B cell (primary cell): ENCODE measurements around the gene EDDM13. TPM values are rescaled to one million over a fixed set of nuclear protein-coding genes. Genes with fewer than 3 reads are reported as not detected.

Experiments used
- ATAC-seq: fragments of 200-7000 bp; cut with Tn5 transposase; one replicate; pipeline ENCODE4 v1.10.0; 2021; ENCODE audit warnings: low read depth, mild to moderate bottlenecking, moderate number of reproducible peaks, moderate library complexity
- CTCF ChIA-PET: fragments of 350-600 bp; sonication (Branson Sonifier 250); formaldehyde crosslinking; loops from one replicate; lab custom pipeline; 2021; ENCODE audit warnings: antibody characterized with exemption, inconsistent platforms; lab: Charles Lee
- POLR2A ChIA-PET: fragments of 350-600 bp; sonication (Branson Sonifier 250); formaldehyde crosslinking; loops from one replicate; lab custom pipeline; 2021; ENCODE audit warnings: antibody characterized with exemption; lab: Charles Lee
- DNase-seq: peaks from one replicate; pipeline ENCODE4 v3.0.0; 2013
- H2AFZ ChIP-seq: 2 replicates; pipeline ENCODE4 v1.6.1; 2012; ENCODE audit warnings: mild to moderate bottlenecking, low read depth, low read length; ENCODE audit not compliant: insufficient read depth, poor library complexity, severe bottlenecking
- H3K27ac ChIP-seq, 2 donors: 1 replicate in 1 of 2; 2 replicates in 1 of 2; pipeline ENCODE4 v1.5.1; 2012 to 2013; ENCODE audit warnings: low read length in 2 of 2, mild to moderate bottlenecking in 2 of 2, moderate library complexity in 1 of 2
- H3K27me3 ChIP-seq, 4 experiments: fragments of 200-600 bp in 1 of 4; sonication (generic) in 1 of 4; replicated peaks in 1 of 4; 1 replicate in 2 of 4; 2 replicates in 2 of 4; pipeline versions ENCODE4 v1.6.1 to v1.7.0; 2013 to 2016; ENCODE audit warnings: low read length in 3 of 4, mild to moderate bottlenecking in 2 of 4, mixed read lengths in 1 of 4, moderate library complexity in 1 of 4; ENCODE audit not compliant: insufficient read depth in 4 of 4, control insufficient read depth in 3 of 4; ENCODE audit errors: control extremely low read depth in 1 of 4
- H3K36me3 ChIP-seq, 2 experiments: replicated peaks in 1 of 2; 1 replicate in 1 of 2; 2 replicates in 1 of 2; pipeline versions ENCODE4 v1.6.1 to v1.7.1; 2013; ENCODE audit warnings: low read length in 1 of 2; ENCODE audit not compliant: insufficient read depth in 2 of 2, control insufficient read depth in 1 of 2; ENCODE audit errors: control extremely low read depth in 1 of 2, extremely low read depth in 1 of 2
- H3K4me1 ChIP-seq, 2 donors: fragments of 200-600 bp in 1 of 2; sonication (generic) in 1 of 2; 1 replicate in 1 of 2; 2 replicates in 1 of 2; pipeline versions ENCODE4 v1.5.1 to v1.6.1; 2013 to 2017; ENCODE audit warnings: low read length in 2 of 2; ENCODE audit not compliant: control insufficient read depth in 2 of 2, insufficient read depth in 2 of 2
- H3K4me2 ChIP-seq: replicated peaks from 2 replicates; pipeline ENCODE3; 2012; ENCODE audit warnings: mild to moderate bottlenecking, low read depth, low read length; ENCODE audit not compliant: poor library complexity, severe bottlenecking
- H3K4me3 ChIP-seq, 5 experiments: fragments of 200-600 bp in 1 of 5; sonication (generic) in 1 of 5; 1 replicate in 3 of 5; 2 replicates in 2 of 5; pipeline versions ENCODE4 v1.5.1 to v1.7.0; 2011 to 2016; ENCODE audit warnings: low read length in 4 of 5, mild to moderate bottlenecking in 4 of 5, low read depth in 2 of 5, control low read depth in 1 of 5, moderate library complexity in 1 of 5; ENCODE audit not compliant: insufficient read depth in 1 of 5; ENCODE audit errors: control extremely low read depth in 1 of 5, extremely low read depth in 1 of 5
- H3K79me2 ChIP-seq: fragments of 200-600 bp; sonication (generic); one replicate; pipeline ENCODE4 v1.6.0; 2016; ENCODE audit warnings: low read length; ENCODE audit not compliant: control insufficient read depth, insufficient read depth
- H3K9ac ChIP-seq: fragments of 200-600 bp; sonication (generic); 2 replicates; pipeline ENCODE4 v1.6.1; 2017; ENCODE audit warnings: mild to moderate bottlenecking, low read length, moderate library complexity
- H3K9me3 ChIP-seq, 3 donors: one replicate each; pipeline versions ENCODE4 v1.6.1 to v1.7.1; 2013; ENCODE audit warnings: low read length in 2 of 3; ENCODE audit not compliant: control insufficient read depth in 2 of 3, insufficient read depth in 1 of 3; ENCODE audit errors: control extremely low read depth in 1 of 3
- H4K20me1 ChIP-seq: 2 replicates; pipeline ENCODE4 v1.6.0; 2012; ENCODE audit warnings: mild to moderate bottlenecking, low read length; ENCODE audit not compliant: insufficient read depth, control insufficient read depth, poor library complexity, severe bottlenecking
- H3K27ac Mint-ChIP-seq: one replicate; pipeline ENCODE4 v1.8.0; 2021; ENCODE audit warnings: mixed read lengths
- H3K27me3 Mint-ChIP-seq: one replicate; pipeline ENCODE4 v1.8.0; 2021; ENCODE audit warnings: mixed read lengths
- H3K4me1 Mint-ChIP-seq: one replicate; pipeline ENCODE4 v1.8.0; 2021; ENCODE audit warnings: mixed read lengths
- H3K4me3 Mint-ChIP-seq: one replicate; pipeline ENCODE4 v1.8.0; 2021; ENCODE audit warnings: mixed read lengths
- H3K9me3 Mint-ChIP-seq: one replicate; pipeline ENCODE4 v1.8.0; 2022; ENCODE audit warnings: mixed read lengths; ENCODE audit not compliant: insufficient read depth
- EZH2 ChIP-seq: IDR thresholded peaks from 2 replicates; pipeline ENCODE4 v1.6.1; 2012; ENCODE audit warnings: borderline replicate concordance, low read depth, mild to moderate bottlenecking, moderate library complexity, low read length; ENCODE audit not compliant: insufficient read depth, poor library complexity, severe bottlenecking
- WGBS: methylation state at CpG from one replicate; pipeline ENCODE4 v1.1.5; 2013; ENCODE audit warnings: missing lambda C conversion rate; ENCODE audit not compliant: insufficient coverage; 5-methylcytosine and 5-hydroxymethylcytosine counted together
- intact Hi-C: fragments of 100-400 bp; cut with micrococcal nuclease; formaldehyde crosslinking; loops from one replicate; pipeline ENCODE4 v1.10.0; 2022
- polyA minus RNA-seq: library from RNA; depleted of rRNA, polyadenylated mRNA; stranded (reverse); fragments of >200 nt; gene quantifications from 2 replicates; pipeline ENCODE4 v1.2.3, GENCODE V29; 2012
- polyA plus RNA-seq: library from polyadenylated mRNA; depleted of rRNA; stranded (reverse); fragments of >200 nt; gene quantifications from 2 replicates; pipeline ENCODE4 v1.2.3, GENCODE V29; 2012
- total RNA-seq, 2 donors: library from RNA; stranded (reverse); fragments of 120-200 nt in 1 of 2; gene quantifications; 1 replicate in 1 of 2; 2 replicates in 1 of 2; pipeline versions ENCODE4 v1.2.3 to v1.2.4, GENCODE V29; 2013 to 2022
- TF ChIP-seq, protein P1 (sequence below): fragments of 200-600 bp; IDR thresholded peaks from one replicate; pipeline ENCODE4 v1.8.0; 2022; ENCODE audit warnings: antibody characterized with exemption, mild to moderate bottlenecking

EDDM13 gene
- not detected in 2 replicates for total RNA-seq
- total RNA-seq (2013) = not detected
- 0.43 TPM in 1 of 2 replicates, not detected in the other for polyA plus RNA-seq
- polyA minus RNA-seq = not detected in 2 replicates

- H3K9me3 ChIP-seq = peaks cover 0 to 4% (median 0%) of the 10 kb centered on the region in 3 donors
- ATAC-seq = no peak
- H3K9ac ChIP-seq = no peak within 1 kb of the TSS
- no peak within 1 kb of the TSS for H3K4me3 ChIP-seq
- H3K36me3 ChIP-seq = peaks cover 0 to 2% of the 10 kb centered on the region in 2 experiments
- H4K20me1 ChIP-seq = no peaks in the 10 kb centered on the region
- Mint-ChIP-seq H3K4me1 (no peaks in the 10 kb centered on the region), H3K4me3 (no peak within 1 kb of the TSS), H3K27me3 (no peaks in the 10 kb centered on the region), H3K27ac (no peak within 1 kb of the TSS), H3K9me3 (no peaks in the 10 kb centered on the region)
- no peaks in the 10 kb centered on the region for H3K27me3 ChIP-seq
- no peak within 1 kb of the TSS for H2AFZ ChIP-seq
- DNase-seq = no peak
- ChIA-PET POLR2A (no interaction called here), CTCF (interaction anchor here (2.1 kb wide), 1 partner anchor 19 kb away, joined by 6 read pairs; no protein-coding TSS in a partner anchor)
- H3K4me1 ChIP-seq = no peaks in the 10 kb centered on the region
- TF ChIP-seq EZH2 = no peak
- TF ChIP-seq, protein P1, sequence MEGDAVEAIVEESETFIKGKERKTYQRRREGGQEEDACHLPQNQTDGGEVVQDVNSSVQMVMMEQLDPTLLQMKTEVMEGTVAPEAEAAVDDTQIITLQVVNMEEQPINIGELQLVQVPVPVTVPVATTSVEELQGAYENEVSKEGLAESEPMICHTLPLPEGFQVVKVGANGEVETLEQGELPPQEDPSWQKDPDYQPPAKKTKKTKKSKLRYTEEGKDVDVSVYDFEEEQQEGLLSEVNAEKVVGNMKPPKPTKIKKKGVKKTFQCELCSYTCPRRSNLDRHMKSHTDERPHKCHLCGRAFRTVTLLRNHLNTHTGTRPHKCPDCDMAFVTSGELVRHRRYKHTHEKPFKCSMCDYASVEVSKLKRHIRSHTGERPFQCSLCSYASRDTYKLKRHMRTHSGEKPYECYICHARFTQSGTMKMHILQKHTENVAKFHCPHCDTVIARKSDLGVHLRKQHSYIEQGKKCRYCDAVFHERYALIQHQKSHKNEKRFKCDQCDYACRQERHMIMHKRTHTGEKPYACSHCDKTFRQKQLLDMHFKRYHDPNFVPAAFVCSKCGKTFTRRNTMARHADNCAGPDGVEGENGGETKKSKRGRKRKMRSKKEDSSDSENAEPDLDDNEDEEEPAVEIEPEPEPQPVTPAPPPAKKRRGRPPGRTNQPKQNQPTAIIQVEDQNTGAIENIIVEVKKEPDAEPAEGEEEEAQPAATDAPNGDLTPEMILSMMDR = no peak
- WGBS = 92% methylated on average over 4 of the region's 6 CpGs
- H3K4me2 ChIP-seq = no peak within 1 kb of the TSS
- H3K79me2 ChIP-seq = no peaks in the 10 kb centered on the region
- no peak within 1 kb of the TSS for H3K27ac ChIP-seq
- intact Hi-C loops = no loop called here
Observed at GRCh38 chr19:56272161-56272798, at the start of gene EDDM13. Gene EDDM13, plus strand, starts transcription at chr19:56272748. Its CDS starts 87 bp downstream, at chr19:56272835.

DNA sequence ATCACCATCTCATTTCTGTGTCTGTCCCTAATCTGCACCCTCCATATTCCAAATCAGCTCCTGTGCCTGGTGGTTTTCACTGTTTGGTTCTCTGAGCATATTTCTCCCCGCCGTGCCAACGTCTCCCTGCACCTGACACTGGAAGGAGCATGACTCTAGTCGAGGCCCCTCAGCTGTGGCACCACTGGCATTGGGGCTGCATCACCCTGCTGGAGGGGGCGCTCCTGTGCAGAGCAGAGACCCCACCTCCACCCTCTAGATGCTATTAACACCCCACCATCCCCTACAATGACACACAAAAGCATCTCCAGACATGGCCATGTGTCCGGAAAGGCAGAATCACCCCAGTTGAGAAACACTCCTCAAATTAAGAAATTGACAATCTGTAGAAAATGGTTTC, 49.6 kb upstream of the EDDM13 start:
- WGBS = 92% methylated on average over 5 of the region's 6 CpGs
- POLR2A ChIA-PET = no interaction called here
- H3K4me3 ChIP-seq = no peak overlapping the region

More for the DNA sequence above, 49.6 kb upstream of the EDDM13 start:
- no peak overlapping the region for H3K4me2 ChIP-seq
- no peaks in the 10 kb centered on the region for H3K9me3 ChIP-seq
- DNase-seq (no peak), ATAC-seq (no peak)
- TF ChIP-seq, protein P1 = no peak
- no peak for TF ChIP-seq EZH2
- no peaks in the 10 kb centered on the region for H4K20me1 ChIP-seq
- H3K4me1 Mint-ChIP-seq = peaks cover 2% of the 10 kb centered on the region
- no peaks in the 10 kb centered on the region for H3K79me2 ChIP-seq
- H3K4me3 Mint-ChIP-seq = no peak overlapping the region
- no peak overlapping the region for H3K9ac ChIP-seq
- H3K27ac ChIP-seq = no peak overlapping the region
- H3K27me3 ChIP-seq = no peaks in the 10 kb centered on the region
- no peaks in the 10 kb centered on the region for H3K36me3 ChIP-seq
- H3K27ac Mint-ChIP-seq = no peak overlapping the region
- no peak overlapping the region for H2AFZ ChIP-seq
- H3K27me3 Mint-ChIP-seq = peaks cover 7% of the 10 kb centered on the region
- CTCF ChIA-PET = interaction anchor here (1.9 kb wide), 1 partner anchor 142 kb away, joined by 4 read pairs; no protein-coding TSS in a partner anchor
- H3K9me3 Mint-ChIP-seq = no peaks in the 10 kb centered on the region
- H3K4me1 ChIP-seq = no peaks in the 10 kb centered on the region
- intact Hi-C loops = no loop called here
